DND-41 (cell line): ENCODE results near the gene EVC2.

Experiments used
- CTCF ChIP-seq: IDR thresholded peaks from 2 replicates; pipeline ENCODE4 v1.5.1; 2012; ENCODE audit warnings: borderline replicate concordance, low read length, moderate library complexity, mild to moderate bottlenecking; ENCODE audit not compliant: poor library complexity, severe bottlenecking; ENCODE audit errors: extremely low read depth
- EZH2 ChIP-seq: IDR thresholded peaks from 3 replicates; pipeline ENCODE4 v1.6.1; 2012; ENCODE audit warnings: borderline replicate concordance, low read depth, mild to moderate bottlenecking, moderate library complexity, low read length, inconsistent platforms; ENCODE audit not compliant: severe bottlenecking

- TF ChIP-seq CTCF: no peak
- no peak for TF ChIP-seq EZH2
Measured at GRCh38 chr4:5710065-5710960, 2.0 kb upstream of the EVC2 start.
